K562 (cell line): ENCODE results near the gene SRPK1. TPM values are rescaled to one million over a fixed set of nuclear protein-coding genes. Genes with fewer than 3 reads are reported as not detected.

Source experiments
- ATAC-seq: fragments of 200-7000 bp; cut with Tn5 transposase; 3 replicates; pipeline ENCODE4 v1.9.1; 2020; ENCODE audit warnings: moderate library complexity
- BruUV-seq: library from RNA; stranded (reverse); fragments of 400-500 nt; replicated peaks from 2 replicates; lab custom pipeline; 2021; lab: Mats Ljungman, UMichigan
- CTCF ChIA-PET: fragments of 300-600 bp; formaldehyde crosslinking; extraction: SDS; loops from one replicate; lab custom pipeline; 2021; ENCODE audit warnings: low intra/inter-chr PET ratio; lab: Yijun Ruan, JAX
- POLR2A ChIA-PET: fragments of 300-600, 350-650 bp; sonication (Branson Sonifier 250); formaldehyde crosslinking; extraction: SDS; loops from one replicate; lab custom pipeline; 2021; ENCODE audit warnings: antibody characterized with exemption, inconsistent platforms; lab: Yijun Ruan, JAX
- DNase-seq, 4 experiments: peaks; one replicate each; pipeline versions ENCODE4 v3.0.0 to v3.0.0-alpha.2; 2011 to 2018; ENCODE audit warnings: low spot score in 3 of 4, mixed read lengths in 3 of 4; ENCODE audit errors: extremely low read depth in 1 of 4
- FAIRE-seq: peaks from 2 replicates; lab custom pipeline; 2011; peaks lifted over from hg19 to GRCh38; lab: Jason Lieb, UNC
- H2AFZ ChIP-seq: 2 replicates; pipeline ENCODE4 v1.6.0; 2011; ENCODE audit warnings: low read depth, low read length, control low read depth, inconsistent platforms
- H3K27ac ChIP-seq: fragments of 200-600 bp; 3 replicates; pipeline ENCODE4 v1.8.0; 2011; ENCODE audit warnings: low read depth, mild to moderate bottlenecking, control low read depth, inconsistent platforms, low read length, moderate library complexity, mixed read lengths; ENCODE audit errors: extremely low read depth
- H3K27me3 ChIP-seq, 2 experiments: fragments of 300-600 bp in 1 of 2; 2 replicates in 1 of 2; 3 replicates in 1 of 2; pipeline versions ENCODE4 v1.6.0 to v1.8.0; 2011; ENCODE audit warnings: inconsistent platforms in 2 of 2, low read length in 2 of 2, mild to moderate bottlenecking in 1 of 2, mixed read lengths in 1 of 2, moderate library complexity in 1 of 2; ENCODE audit not compliant: control insufficient read depth in 2 of 2, insufficient read depth in 2 of 2
- H3K36me3 ChIP-seq: fragments of 300-600 bp; 3 replicates; pipeline ENCODE4 v1.8.0; 2011; ENCODE audit warnings: mild to moderate bottlenecking, low read length, inconsistent platforms; ENCODE audit not compliant: control insufficient read depth, insufficient read depth
- H3K4me1 ChIP-seq, 2 experiments: fragments of 200-600 bp in 1 of 2; replicated peaks in 1 of 2; 2 replicates in 1 of 2; 3 replicates in 1 of 2; pipeline versions ENCODE4 v1.5.1 to v1.8.0; 2011; ENCODE audit warnings: inconsistent platforms in 2 of 2, low read length in 2 of 2, mild to moderate bottlenecking in 1 of 2, mixed read lengths in 1 of 2, moderate library complexity in 1 of 2; ENCODE audit not compliant: control insufficient read depth in 2 of 2, insufficient read depth in 2 of 2
- H3K4me2 ChIP-seq: 2 replicates; pipeline ENCODE4 v1.6.1; 2011; ENCODE audit warnings: low read length, control low read depth, inconsistent platforms, mixed read lengths; ENCODE audit not compliant: insufficient read depth
- H3K4me3 ChIP-seq: fragments of 200-600 bp; sonication (generic), shearing (Covaris generic); 2 replicates; pipeline ENCODE4 v1.5.1; 2016; ENCODE audit warnings: control low read depth, inconsistent platforms
- H3K79me2 ChIP-seq: fragments of 200-600 bp; 3 replicates; pipeline ENCODE4 v1.8.0; 2011; ENCODE audit warnings: low read length, inconsistent platforms; ENCODE audit not compliant: control insufficient read depth, insufficient read depth
- H3K9ac ChIP-seq, 2 experiments: 2 replicates each; pipeline versions ENCODE4 v1.6.0 to v1.6.1; 2011; ENCODE audit warnings: low read depth in 2 of 2, low read length in 2 of 2, control low read depth in 1 of 2, inconsistent platforms in 1 of 2, mild to moderate bottlenecking in 1 of 2, mixed read lengths in 1 of 2; ENCODE audit not compliant: insufficient read depth in 1 of 2
- H3K9me1 ChIP-seq: one replicate; pipeline ENCODE4 v1.6.0; 2011; ENCODE audit warnings: inconsistent platforms, mild to moderate bottlenecking, low read length, moderate library complexity; ENCODE audit not compliant: control insufficient read depth, insufficient read depth
- H3K9me3 ChIP-seq: replicated peaks from 2 replicates; pipeline ENCODE4 v1.5.1; 2011; ENCODE audit warnings: low read depth, low read length, inconsistent platforms; ENCODE audit not compliant: control insufficient read depth, insufficient read depth
- H4K20me1 ChIP-seq: replicated peaks from 2 replicates; pipeline ENCODE4 v1.6.1; 2011; ENCODE audit warnings: low read length, inconsistent platforms, mixed read lengths; ENCODE audit not compliant: control insufficient read depth, insufficient read depth
- CHCHD3 ChIP-seq: fragments of 250-450 bp; sonication (Bioruptor Pico); IDR thresholded peaks from 2 replicates; pipeline ENCODE4 v2.1.2; 2022; ENCODE audit warnings: mild to moderate bottlenecking
- E2F5 ChIP-seq: sonication (generic); formaldehyde crosslinking; IDR thresholded peaks from 2 replicates; pipeline ENCODE4 v1.8.0; 2022; ENCODE audit warnings: mild to moderate bottlenecking, missing genetic modification reagents
- ETS2 ChIP-seq: IDR thresholded peaks from 2 replicates; pipeline ENCODE4 v1.6.1; 2016; ENCODE audit warnings: borderline replicate concordance, missing genetic modification characterization, mild to moderate bottlenecking, moderate library complexity, missing compliant biosample characterization; ENCODE audit not compliant: poor library complexity, severe bottlenecking
- GTF2A2 ChIP-seq: IDR thresholded peaks from 2 replicates; pipeline ENCODE4 v1.6.1; 2016; ENCODE audit warnings: mild to moderate bottlenecking, missing genetic modification characterization, missing compliant biosample characterization
- HSF4 ChIP-seq: fragments of 250-450 bp; sonication (Bioruptor Pico); IDR thresholded peaks from 2 replicates; pipeline ENCODE4 v2.1.2; 2022; ENCODE audit warnings: mild to moderate bottlenecking, moderate library complexity, borderline replicate concordance
- IRF2 ChIP-seq: sonication (generic); formaldehyde crosslinking; IDR thresholded peaks from 2 replicates; pipeline ENCODE4 v1.8.1; 2022; ENCODE audit warnings: mild to moderate bottlenecking, missing genetic modification reagents
- NCOA6 ChIP-seq: fragments of 450-650 bp; IDR thresholded peaks from 2 replicates; pipeline ENCODE4 v1.6.1; 2017; ENCODE audit warnings: mild to moderate bottlenecking
- ZNF436 ChIP-seq: fragments of 250-450, 450-650 bp; sonication (Bioruptor Pico); formaldehyde crosslinking; IDR thresholded peaks from 2 replicates; pipeline ENCODE4 v1.7.0; 2020; ENCODE audit warnings: mild to moderate bottlenecking
- ZNF77 ChIP-seq: fragments of 250-450 bp; sonication (Bioruptor Pico); IDR thresholded peaks from 2 replicates; pipeline ENCODE4 v1.5.0; 2020
- ZNF830 ChIP-seq: fragments of 250-450 bp; sonication (Bioruptor Pico); IDR thresholded peaks from 2 replicates; pipeline ENCODE4 v1.5.0; 2021; ENCODE audit warnings: mild to moderate bottlenecking
- WGBS: fragments of 100-300 bp; shearing (Covaris generic); methylation state at CpG from one replicate; pipeline ENCODE4 v1.1.6; 2016; ENCODE audit warnings: low coverage, mixed read lengths; ENCODE audit not compliant: insufficient coverage; ENCODE audit errors: missing lambda C conversion rate; 5-methylcytosine and 5-hydroxymethylcytosine counted together
- in situ Hi-C: fragments of 300-500 bp; cut with MboI; formaldehyde crosslinking; loops from 4 replicates; pipeline ENCODE4 v1.15.0; 2018; ENCODE audit warnings: inconsistent platforms, mixed read lengths
- intact Hi-C: fragments of 100-400 bp; cut with micrococcal nuclease; formaldehyde crosslinking; loops from 2 replicates; pipeline ENCODE4 v1.14.2; 2022
- polyA plus RNA-seq, 8 experiments: library from polyadenylated mRNA; depleted of rRNA in 4 of 8; stranded (reverse) in 5 of 8; unstranded in 3 of 8; fragments of >200 nt; fragmentation: Nextera tagmentation in 2 of 8; fragmentation: Illumina TruSeq in 1 of 8; extraction: Ambion mirVana in 2 of 8; extraction: Trizol in 1 of 8; gene quantifications; 2 replicates each; pipeline versions ENCODE4 v1.2.1 to v1.2.3, GENCODE V29; 2011 to 2014; ENCODE audit warnings: inconsistent platforms in 1 of 8, missing spikeins in 1 of 8
- total RNA-seq, 7 experiments: library from RNA; depleted of rRNA in 6 of 7; stranded (reverse); fragments of >200 nt in 6 of 7; fragmentation: Illumina TruSeq in 2 of 7; extraction: Trizol in 2 of 7; gene quantifications; 2 replicates each; pipeline versions ENCODE4 v1.2.1 to v1.2.3, GENCODE V29; 2011 to 2021; ENCODE audit warnings: low replicate concordance in 1 of 7
- TF ChIP-seq, protein P1 (sequence below): fragments of 450-650 bp; IDR thresholded peaks from one replicate; pipeline ENCODE4 v1.6.1; 2018; ENCODE audit warnings: mild to moderate bottlenecking, moderate library complexity; ENCODE audit not compliant: partially characterized antibody

The SRPK1 gene
- total and polyA plus RNA-seq, 9 of the 15 experiments (the other 6 are each of a cell fraction or from before 2014, with no cell fraction given) = 99.6 to 185 (median 159) TPM

DNA sequence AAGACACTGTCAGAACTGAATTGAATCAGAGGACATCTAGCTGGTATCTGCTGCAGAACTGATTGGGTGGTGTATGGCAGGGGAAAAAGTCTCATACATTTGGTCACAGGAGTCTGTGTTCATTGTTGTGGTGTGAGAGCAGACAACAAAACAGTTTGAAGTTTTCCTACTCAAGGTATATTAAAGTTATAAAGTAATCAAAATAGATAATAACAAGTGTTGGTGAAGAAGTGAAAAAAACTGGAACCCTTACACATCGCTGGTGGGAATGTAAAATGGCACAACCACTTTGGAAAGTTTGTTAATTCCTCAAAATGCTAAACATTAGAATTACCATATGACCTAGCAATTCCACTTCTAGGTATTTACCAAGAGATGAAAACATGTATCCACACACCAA lies 24.7 kb downstream of the SRPK1 start:
- no TSS peak for BruUV-seq
- intact Hi-C loops (no loop called here), in situ Hi-C loops (no loop called here)
- Histone ChIP-seq H3K79me2 (peaks cover 99% of the 10 kb centered on the region), H4K20me1 (peaks cover 18% of the 10 kb centered on the region; the same call in 1 of the 2 replicates), H3K36me3 (peaks cover 78% of the 10 kb centered on the region), H3K9me3 (0 out of 2 replicates have a peak, but pooled peaks cover 3% of the 10 kb centered on the region), H3K4me1 (no peaks in the 10 kb centered on the region), H3K9ac (no peak overlapping the region), H3K27me3 (no peaks in the 10 kb centered on the region), H3K27ac (no peak overlapping the region), H3K9me1 (no peaks in the 10 kb centered on the region), H2AFZ (no peak overlapping the region), H3K4me3 (no peak overlapping the region), H3K4me2 (no peak overlapping the region)
- CTCF ChIA-PET = no interaction called here
- no peak for DNase-seq
- FAIRE-seq = no peak
- POLR2A ChIA-PET = interaction anchor here (0.6 kb wide), 1 partner anchor 308 kb away, joined by 3 read pairs; no protein-coding TSS in a partner anchor
- WGBS = 97% methylated on average over 1 of the region's 1 CpG
- ATAC-seq = peak; percentile 18; the same call in 1 of the 3 replicates
- TF ChIP-seq CHCHD3 (no peak), ZNF436 (no peak), ETS2 (tag) (no peak), HSF4 (no peak), IRF2 (CRISPR knock-in tag) (no peak), ZNF830 (CRISPR knock-in tag) (no peak), ZNF77 (CRISPR knock-in tag) (no peak), E2F5 (CRISPR knock-in tag) (no peak), NCOA6 (no peak), GTF2A2 (tag) (no peak)
- TF ChIP-seq, protein P1, sequence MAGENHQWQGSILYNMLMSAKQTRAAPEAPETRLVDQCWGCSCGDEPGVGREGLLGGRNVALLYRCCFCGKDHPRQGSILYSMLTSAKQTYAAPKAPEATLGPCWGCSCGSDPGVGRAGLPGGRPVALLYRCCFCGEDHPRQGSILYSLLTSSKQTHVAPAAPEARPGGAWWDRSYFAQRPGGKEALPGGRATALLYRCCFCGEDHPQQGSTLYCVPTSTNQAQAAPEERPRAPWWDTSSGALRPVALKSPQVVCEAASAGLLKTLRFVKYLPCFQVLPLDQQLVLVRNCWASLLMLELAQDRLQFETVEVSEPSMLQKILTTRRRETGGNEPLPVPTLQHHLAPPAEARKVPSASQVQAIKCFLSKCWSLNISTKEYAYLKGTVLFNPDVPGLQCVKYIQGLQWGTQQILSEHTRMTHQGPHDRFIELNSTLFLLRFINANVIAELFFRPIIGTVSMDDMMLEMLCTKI = no peak
